Measurements from ENCODE around the gene DIP2C.

- TF ChIP-seq CTCF (IDR thresholded peaks at IDR 0.05) (no peak), POLR2A (IDR thresholded peaks at IDR 0.05) (no peak)
Measured at GRCh38 chr10:641149-642010, 48.1 kb downstream of the DIP2C start.
